ENCODE measurements around the gene APOL6. TPM values are rescaled to one million over a fixed set of nuclear protein-coding genes. Genes with fewer than 3 reads are reported as not detected.

The APOL6 gene
- total and polyA plus RNA-seq, 2 donors (not counting 3 experiments of a cell fraction or from before 2014, with no cell fraction given) = 0.33 to 3.0 TPM

DNA sequence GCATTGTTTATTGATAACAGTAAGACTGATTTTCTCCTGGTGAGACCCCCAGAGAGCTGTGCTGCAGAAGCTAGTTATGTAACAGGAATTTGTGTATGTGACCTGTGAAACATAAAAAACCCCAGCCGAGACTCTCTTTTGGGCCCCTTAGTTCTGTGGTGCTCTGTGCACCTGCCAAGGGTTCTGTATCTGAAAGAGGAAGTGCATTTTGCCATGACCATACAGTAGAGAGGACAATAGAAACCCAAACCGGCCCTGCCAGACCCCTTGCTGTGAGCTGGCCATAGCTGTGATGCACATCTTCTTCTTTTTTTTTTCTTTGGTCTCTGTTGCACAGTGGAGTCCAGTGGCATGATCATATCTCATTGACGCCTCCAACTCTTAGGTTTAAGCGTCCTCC lies 38.1 kb downstream of the APOL6 start:
- no peak for TF ChIP-seq JUN (IDR thresholded peaks at IDR 0.05; ENCODE audit: borderline replicate concordance, insufficient read depth, insufficient read length, low read depth)
- no peak for TF ChIP-seq GATA2 (IDR thresholded peaks at IDR 0.05; ENCODE audit: insufficient read depth, insufficient read length, low read depth, low read length)
- TF ChIP-seq POLR2A (IDR thresholded peaks at IDR 0.05; ENCODE audit: low read depth, low read length) = no peak
- TF ChIP-seq, protein P1, sequence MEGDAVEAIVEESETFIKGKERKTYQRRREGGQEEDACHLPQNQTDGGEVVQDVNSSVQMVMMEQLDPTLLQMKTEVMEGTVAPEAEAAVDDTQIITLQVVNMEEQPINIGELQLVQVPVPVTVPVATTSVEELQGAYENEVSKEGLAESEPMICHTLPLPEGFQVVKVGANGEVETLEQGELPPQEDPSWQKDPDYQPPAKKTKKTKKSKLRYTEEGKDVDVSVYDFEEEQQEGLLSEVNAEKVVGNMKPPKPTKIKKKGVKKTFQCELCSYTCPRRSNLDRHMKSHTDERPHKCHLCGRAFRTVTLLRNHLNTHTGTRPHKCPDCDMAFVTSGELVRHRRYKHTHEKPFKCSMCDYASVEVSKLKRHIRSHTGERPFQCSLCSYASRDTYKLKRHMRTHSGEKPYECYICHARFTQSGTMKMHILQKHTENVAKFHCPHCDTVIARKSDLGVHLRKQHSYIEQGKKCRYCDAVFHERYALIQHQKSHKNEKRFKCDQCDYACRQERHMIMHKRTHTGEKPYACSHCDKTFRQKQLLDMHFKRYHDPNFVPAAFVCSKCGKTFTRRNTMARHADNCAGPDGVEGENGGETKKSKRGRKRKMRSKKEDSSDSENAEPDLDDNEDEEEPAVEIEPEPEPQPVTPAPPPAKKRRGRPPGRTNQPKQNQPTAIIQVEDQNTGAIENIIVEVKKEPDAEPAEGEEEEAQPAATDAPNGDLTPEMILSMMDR (IDR thresholded peaks at IDR 0.05; ENCODE audit: extremely low read depth in 1 of 2, insufficient read depth in 1 of 2, low read depth in 1 of 2, low read length in 2 of 2) = no peak
- TF ChIP-seq, protein P2, sequence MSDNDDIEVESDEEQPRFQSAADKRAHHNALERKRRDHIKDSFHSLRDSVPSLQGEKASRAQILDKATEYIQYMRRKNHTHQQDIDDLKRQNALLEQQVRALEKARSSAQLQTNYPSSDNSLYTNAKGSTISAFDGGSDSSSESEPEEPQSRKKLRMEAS (IDR thresholded peaks at IDR 0.05; ENCODE audit: insufficient read depth, insufficient read length) = no peak
- TF ChIP-seq FOS (IDR thresholded peaks at IDR 0.05; ENCODE audit: borderline replicate concordance, insufficient read depth, low read length) = no peak
- no peak for TF ChIP-seq MYC (IDR thresholded peaks at IDR 0.05; ENCODE audit: low read depth, low read length)
- no peak for TF ChIP-seq EZH2 (IDR thresholded peaks at IDR 0.05; ENCODE audit: borderline replicate concordance, low read depth, low read length, severe bottlenecking)
- TF ChIP-seq POLR2AphosphoS5 (IDR thresholded peaks at IDR 0.05; ENCODE audit: insufficient read depth, low read depth, low read length) = no peak
- Histone ChIP-seq H2AFZ (ENCODE audit: low read depth, low read length) (no peak overlapping the region), H4K20me1 (replicated peaks; ENCODE audit: control insufficient read depth, extremely low read depth, insufficient read depth, low read length) (no peaks in the 10 kb centered on the region), H3K9ac (replicated peaks; ENCODE audit: extremely low read depth, insufficient read depth, low read length) (no peak overlapping the region), H3K79me2 (ENCODE audit: control insufficient read depth, insufficient read depth, low read length) (no peaks in the 10 kb centered on the region), H3K4me1 (ENCODE audit: control insufficient read depth, extremely low read depth, insufficient read depth, low read length) (no peaks in the 10 kb centered on the region), H3K27me3 (ENCODE audit: control insufficient read depth in 2 of 2, insufficient read depth in 2 of 2, low read length in 2 of 2) (peaks cover 4% of the 10 kb centered on the region in 2 experiments), H3K9me3 (replicated peaks; ENCODE audit: control insufficient read depth, insufficient read depth, low read length) (no peaks in the 10 kb centered on the region), H3K4me2 (ENCODE audit: insufficient read depth, low read length) (no peak overlapping the region), H3K4me3 (replicated peaks in 1 of 3; ENCODE audit: insufficient read depth in 1 of 3, low read depth in 1 of 3, low read length in 3 of 3) (no peak overlapping the region), H3K36me3 (ENCODE audit: control insufficient read depth in 2 of 2, extremely low read depth in 1 of 2, insufficient read depth in 2 of 2, low read length in 2 of 2) (no peaks in the 10 kb centered on the region), H3K9me1 (replicated peaks; ENCODE audit: control insufficient read depth, extremely low read depth, insufficient read depth, low read length) (no peaks in the 10 kb centered on the region), H3K27ac (ENCODE audit: insufficient read depth, low read depth, low read length) (no peak overlapping the region)
- intact Hi-C loops (cut with micrococcal nuclease) = no loop called here
- dilution Hi-C loops (cut with MboI; ENCODE audit: extremely low pct_ligation_motif_present, low sequenced_read_pairs) = no loop called here
- POLR2A ChIA-PET = no interaction called here
- CTCF ChIA-PET = interaction anchor here (0.5 to 2.5 kb wide), 3 partner anchors 9 to 380 kb away, joined by 3 to 20 read pairs (median 5); no protein-coding TSS in a partner anchor
- no TSS peak for BruUV-seq (replicated peaks)
- DNase-seq (ENCODE audit: low read depth, low spot score) (no peak), FAIRE-seq (no peak)
